GM12878 (cell line): ENCODE measurements around the gene RAB43.

Experiments used
- EGR1 ChIP-seq, 2 experiments: IDR thresholded peaks; 1 replicate in 1 of 2; 2 replicates in 1 of 2; pipeline ENCODE4 v1.6.1; 2011 to 2012; ENCODE audit warnings: low read depth in 2 of 2, low read length in 2 of 2, borderline replicate concordance in 1 of 2, mild to moderate bottlenecking in 1 of 2, moderate library complexity in 1 of 2
- TF ChIP-seq, protein P1 (sequence below), 3 experiments: IDR thresholded peaks in 2 of 3; conservative IDR thresholded peaks in 1 of 3; 2 replicates each; pipeline ENCODE4 v1.5.1; 2011; ENCODE audit warnings: low read depth in 3 of 3, low read length in 3 of 3, mild to moderate bottlenecking in 3 of 3, control low read depth in 2 of 3, moderate library complexity in 2 of 3, inconsistent platforms in 1 of 3, mixed read lengths in 1 of 3; ENCODE audit not compliant: control insufficient read depth in 2 of 3, insufficient read depth in 1 of 3; ENCODE audit errors: extremely low read depth in 1 of 3

DNA sequence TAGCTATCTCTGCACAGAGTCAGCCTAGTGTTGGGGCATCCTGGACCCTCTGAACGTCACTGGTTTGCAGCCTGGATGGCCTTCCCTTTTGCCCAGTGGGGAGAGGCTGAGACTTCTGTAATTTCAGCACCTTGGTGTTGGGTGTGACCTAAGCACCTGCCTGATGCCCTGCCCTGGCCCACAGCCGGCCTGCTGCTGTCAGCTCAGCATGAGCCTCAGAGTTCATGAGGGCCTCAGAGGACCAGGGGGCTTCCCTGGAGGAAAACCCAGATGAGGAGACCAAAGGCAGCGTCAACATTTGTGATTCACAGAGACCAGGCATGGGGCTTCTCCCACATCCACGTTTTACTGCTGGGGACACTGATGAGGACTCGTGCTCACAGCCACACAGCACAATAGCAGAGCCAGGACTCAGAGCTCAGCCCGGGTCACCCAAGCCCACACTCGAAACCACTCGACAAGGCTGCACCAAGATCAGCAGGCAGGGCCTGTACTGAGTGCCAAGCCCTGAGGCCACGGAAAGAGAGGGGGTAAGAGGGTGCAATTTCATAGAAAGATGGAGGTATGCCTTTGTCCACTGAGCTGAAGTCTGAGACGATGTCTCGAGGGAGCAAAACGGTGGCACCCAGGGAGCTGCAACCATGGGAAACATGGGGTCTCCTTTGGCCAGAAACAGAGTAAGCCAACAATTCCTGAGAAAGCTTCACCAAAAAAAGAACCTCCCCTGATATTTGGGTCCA, 70.9 kb downstream of the RAB43 start:
- no peak for TF ChIP-seq EGR1 (IDR thresholded peaks at IDR 0.05; ENCODE audit: borderline replicate concordance in 1 of 2, low read depth in 2 of 2, low read length in 2 of 2)
- TF ChIP-seq, protein P1, sequence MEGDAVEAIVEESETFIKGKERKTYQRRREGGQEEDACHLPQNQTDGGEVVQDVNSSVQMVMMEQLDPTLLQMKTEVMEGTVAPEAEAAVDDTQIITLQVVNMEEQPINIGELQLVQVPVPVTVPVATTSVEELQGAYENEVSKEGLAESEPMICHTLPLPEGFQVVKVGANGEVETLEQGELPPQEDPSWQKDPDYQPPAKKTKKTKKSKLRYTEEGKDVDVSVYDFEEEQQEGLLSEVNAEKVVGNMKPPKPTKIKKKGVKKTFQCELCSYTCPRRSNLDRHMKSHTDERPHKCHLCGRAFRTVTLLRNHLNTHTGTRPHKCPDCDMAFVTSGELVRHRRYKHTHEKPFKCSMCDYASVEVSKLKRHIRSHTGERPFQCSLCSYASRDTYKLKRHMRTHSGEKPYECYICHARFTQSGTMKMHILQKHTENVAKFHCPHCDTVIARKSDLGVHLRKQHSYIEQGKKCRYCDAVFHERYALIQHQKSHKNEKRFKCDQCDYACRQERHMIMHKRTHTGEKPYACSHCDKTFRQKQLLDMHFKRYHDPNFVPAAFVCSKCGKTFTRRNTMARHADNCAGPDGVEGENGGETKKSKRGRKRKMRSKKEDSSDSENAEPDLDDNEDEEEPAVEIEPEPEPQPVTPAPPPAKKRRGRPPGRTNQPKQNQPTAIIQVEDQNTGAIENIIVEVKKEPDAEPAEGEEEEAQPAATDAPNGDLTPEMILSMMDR (IDR thresholded peaks at IDR 0.05 in 2 of 3, conservative IDR thresholded peaks at IDR 0.05 in 1 of 3; ENCODE audit: control insufficient read depth in 2 of 3, extremely low read depth in 1 of 3, insufficient read depth in 1 of 3, low read depth in 3 of 3, low read length in 3 of 3): no peak
